ENCODE results near the gene CASZ1. TPM values are rescaled to one million over a fixed set of nuclear protein-coding genes. Genes with fewer than 3 reads are reported as not detected.

Gene CASZ1
- total and polyA plus RNA-seq, 2 donors (not counting 3 experiments of a cell fraction or from before 2014, with no cell fraction given): 1.5 to 5.2 TPM

GRCh38 chr1:10610901-10611600, 185.4 kb downstream of the CASZ1 start:
- H3K79me2 ChIP-seq (ENCODE audit: control insufficient read depth, insufficient read depth, low read length): no peaks in the 10 kb centered on the region
- CTCF ChIA-PET: no interaction called here
- no peaks in the 10 kb centered on the region for H3K9me1 ChIP-seq (replicated peaks; ENCODE audit: control insufficient read depth, extremely low read depth, insufficient read depth, low read length)
- FAIRE-seq (no peak), DNase-seq (ENCODE audit: low read depth, low spot score) (no peak)
- H3K4me1 ChIP-seq (ENCODE audit: control insufficient read depth, extremely low read depth, insufficient read depth, low read length): no peaks in the 10 kb centered on the region
- H3K4me2 ChIP-seq (ENCODE audit: insufficient read depth, low read length): no peak overlapping the region
- no peaks in the 10 kb centered on the region for H3K27me3 ChIP-seq (ENCODE audit: control insufficient read depth in 2 of 2, insufficient read depth in 2 of 2, low read length in 2 of 2)
- no TSS peak for BruUV-seq (replicated peaks)
- no peak overlapping the region for H3K4me3 ChIP-seq (replicated peaks in 1 of 3; ENCODE audit: insufficient read depth in 1 of 3, low read depth in 1 of 3, low read length in 3 of 3)
- H2AFZ ChIP-seq (ENCODE audit: low read depth, low read length): no peak overlapping the region
- TF ChIP-seq MYC (IDR thresholded peaks at IDR 0.05; ENCODE audit: low read depth, low read length) (no peak), POLR2AphosphoS5 (IDR thresholded peaks at IDR 0.05; ENCODE audit: insufficient read depth, low read depth, low read length) (no peak), CTCF (IDR thresholded peaks at IDR 0.05; ENCODE audit: extremely low read depth in 1 of 2, insufficient read depth in 1 of 2, low read depth in 1 of 2, low read length in 2 of 2) (no peak), MAX (IDR thresholded peaks at IDR 0.05; ENCODE audit: insufficient read depth, insufficient read length) (no peak), JUN (IDR thresholded peaks at IDR 0.05; ENCODE audit: borderline replicate concordance, insufficient read depth, insufficient read length, low read depth) (no peak), EZH2 (IDR thresholded peaks at IDR 0.05; ENCODE audit: borderline replicate concordance, low read depth, low read length, severe bottlenecking) (no peak), FOS (IDR thresholded peaks at IDR 0.05; ENCODE audit: borderline replicate concordance, insufficient read depth, low read length) (no peak), GATA2 (IDR thresholded peaks at IDR 0.05; ENCODE audit: insufficient read depth, insufficient read length, low read depth, low read length) (no peak), POLR2A (IDR thresholded peaks at IDR 0.05; ENCODE audit: low read depth, low read length) (no peak)
- no peaks in the 10 kb centered on the region for H3K9me3 ChIP-seq (replicated peaks; ENCODE audit: control insufficient read depth, insufficient read depth, low read length)
- dilution Hi-C loops (cut with MboI; ENCODE audit: extremely low pct_ligation_motif_present, low sequenced_read_pairs) (no loop called here), intact Hi-C loops (cut with micrococcal nuclease) (no loop called here)
- H4K20me1 ChIP-seq (replicated peaks; ENCODE audit: control insufficient read depth, extremely low read depth, insufficient read depth, low read length): no peaks in the 10 kb centered on the region
- no peak overlapping the region for H3K27ac ChIP-seq (ENCODE audit: insufficient read depth, low read depth, low read length)
- peaks cover 0 to 2% of the 10 kb centered on the region in 2 experiments for H3K36me3 ChIP-seq (ENCODE audit: control insufficient read depth in 2 of 2, extremely low read depth in 1 of 2, insufficient read depth in 2 of 2, low read length in 2 of 2)
- no peak overlapping the region for H3K9ac ChIP-seq (replicated peaks; ENCODE audit: extremely low read depth, insufficient read depth, low read length)
- POLR2A ChIA-PET: no interaction called here
